GM18519 (cell line): ENCODE data around the gene CTCF.
"Not testable (repeated sequence)": the region's sequence is repeated elsewhere in the genome, so short reads cannot be mapped to it uniquely, and the experiment has no call there.

Experiments used
- ATAC-seq: cut with Tn5 transposase; IDR thresholded peaks from one replicate; pipeline ENCODE4 v1.9.1; 2021; ENCODE audit warnings: mild to moderate bottlenecking, moderate library complexity; ENCODE audit not compliant: unreplicated experiment, low FRiP score

CTCF gene, protein sequence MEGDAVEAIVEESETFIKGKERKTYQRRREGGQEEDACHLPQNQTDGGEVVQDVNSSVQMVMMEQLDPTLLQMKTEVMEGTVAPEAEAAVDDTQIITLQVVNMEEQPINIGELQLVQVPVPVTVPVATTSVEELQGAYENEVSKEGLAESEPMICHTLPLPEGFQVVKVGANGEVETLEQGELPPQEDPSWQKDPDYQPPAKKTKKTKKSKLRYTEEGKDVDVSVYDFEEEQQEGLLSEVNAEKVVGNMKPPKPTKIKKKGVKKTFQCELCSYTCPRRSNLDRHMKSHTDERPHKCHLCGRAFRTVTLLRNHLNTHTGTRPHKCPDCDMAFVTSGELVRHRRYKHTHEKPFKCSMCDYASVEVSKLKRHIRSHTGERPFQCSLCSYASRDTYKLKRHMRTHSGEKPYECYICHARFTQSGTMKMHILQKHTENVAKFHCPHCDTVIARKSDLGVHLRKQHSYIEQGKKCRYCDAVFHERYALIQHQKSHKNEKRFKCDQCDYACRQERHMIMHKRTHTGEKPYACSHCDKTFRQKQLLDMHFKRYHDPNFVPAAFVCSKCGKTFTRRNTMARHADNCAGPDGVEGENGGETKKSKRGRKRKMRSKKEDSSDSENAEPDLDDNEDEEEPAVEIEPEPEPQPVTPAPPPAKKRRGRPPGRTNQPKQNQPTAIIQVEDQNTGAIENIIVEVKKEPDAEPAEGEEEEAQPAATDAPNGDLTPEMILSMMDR

DNA sequence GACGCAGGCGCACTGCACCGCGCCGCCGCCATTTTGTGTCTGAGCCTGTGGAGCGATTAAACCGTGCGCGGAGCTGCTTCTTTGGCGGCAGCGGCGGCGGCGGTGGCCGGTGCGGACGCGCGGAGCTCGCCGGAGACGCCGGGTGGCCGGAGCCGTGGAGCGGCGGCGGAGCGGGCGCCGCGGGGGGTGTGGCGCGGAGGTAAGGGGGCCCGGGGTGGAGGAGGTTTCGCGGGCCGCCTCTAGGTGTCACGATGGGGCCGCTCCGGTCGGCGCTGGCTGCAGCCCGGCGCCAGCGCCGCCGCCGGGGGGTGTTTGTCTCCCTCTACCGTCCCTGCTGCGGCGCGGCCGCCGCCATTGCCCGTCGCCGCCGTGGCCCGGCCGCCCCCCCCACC is at the start of gene CTCF:
Gene CTCF, plus strand, starts transcription at position 1 of the 392 bp plus-strand sequence. CDS start 48,307 bp downstream, outside the sequence.
- peak; percentile 25 for ATAC-seq

DNA sequence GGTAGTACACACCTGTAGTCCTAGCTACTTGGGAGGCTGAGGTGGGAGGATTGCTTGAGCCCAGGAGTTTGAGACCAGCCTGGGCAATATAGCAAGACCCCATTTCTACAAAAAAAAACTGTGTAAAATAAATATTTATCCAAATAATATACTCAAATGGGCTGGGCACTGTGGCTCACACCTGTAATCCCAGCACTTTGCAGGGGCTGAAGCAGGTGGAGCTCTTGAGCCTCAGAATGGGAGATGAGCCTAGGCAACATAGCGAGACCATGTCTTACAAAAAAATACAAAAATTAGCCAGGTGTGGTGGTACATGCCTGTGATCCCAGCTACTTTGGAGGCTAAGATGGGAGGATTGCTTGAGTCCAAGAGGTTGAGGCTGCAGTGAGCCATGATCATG is 48.4 kb upstream of the CTCF start:
- ATAC-seq: not testable (repeated sequence)

DNA sequence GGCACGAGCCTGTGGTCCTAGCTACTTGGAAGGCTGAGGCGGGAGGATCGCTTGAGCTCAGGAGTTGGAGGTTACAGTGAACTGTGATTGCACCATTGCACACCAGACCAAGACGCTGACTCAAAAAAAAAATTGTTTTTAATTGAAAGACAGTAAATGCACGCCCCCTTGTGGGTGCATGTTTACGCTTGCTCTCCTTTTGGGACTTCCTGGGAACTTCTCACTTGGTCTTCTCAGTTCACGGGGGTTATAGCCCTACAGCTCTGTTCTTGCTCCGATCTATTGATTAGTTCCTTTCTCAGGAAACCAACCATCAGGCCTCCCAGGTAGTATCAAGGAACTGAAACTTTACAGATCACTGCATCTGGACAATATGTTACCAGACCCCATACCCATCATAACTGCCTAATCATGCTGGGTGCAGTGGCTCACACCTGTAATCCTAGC is 47.9 kb upstream of the CTCF start:
- peak; percentile 46 for ATAC-seq

DNA sequence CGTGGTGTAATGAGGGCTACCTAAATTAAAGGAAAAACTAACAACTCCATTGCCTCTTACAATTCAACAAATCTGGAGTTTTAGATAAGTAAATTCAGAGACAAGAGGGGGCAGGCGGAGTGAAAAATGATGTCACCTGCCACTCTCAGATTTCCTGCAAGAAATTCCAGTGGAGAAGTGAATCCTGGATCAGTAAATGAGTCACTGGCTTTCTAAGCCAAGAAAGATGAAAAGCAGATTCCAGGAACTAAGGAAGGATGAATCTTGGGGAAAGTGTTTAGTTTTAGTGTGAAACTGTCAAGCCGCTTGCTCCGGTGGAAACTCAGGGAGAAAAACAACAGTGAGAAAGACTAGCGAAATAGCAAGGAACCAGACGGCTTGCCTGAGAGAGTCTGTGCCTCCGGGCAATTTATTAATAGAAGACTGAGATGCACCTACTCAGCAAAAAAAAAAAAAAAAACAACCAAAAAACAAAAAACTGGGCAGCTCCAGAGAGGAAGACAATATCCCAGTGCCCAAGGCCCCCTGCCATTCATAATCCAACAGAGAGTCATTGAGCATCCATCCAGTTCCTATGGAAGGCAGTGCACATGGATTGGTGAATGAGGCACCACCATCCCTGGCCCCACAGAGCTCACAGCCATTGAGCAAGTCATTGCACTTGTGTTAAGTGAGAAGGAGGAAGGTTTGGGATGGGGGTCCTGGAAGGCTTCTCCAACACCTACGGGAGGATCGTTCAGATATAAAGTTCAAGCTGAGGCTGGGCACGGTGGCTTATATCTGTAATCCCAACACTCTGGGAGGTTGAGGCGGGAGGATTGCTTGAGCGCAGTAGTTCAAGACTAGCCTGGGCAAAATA is 45.8 kb upstream of the CTCF start:
- ATAC-seq: no peak

DNA sequence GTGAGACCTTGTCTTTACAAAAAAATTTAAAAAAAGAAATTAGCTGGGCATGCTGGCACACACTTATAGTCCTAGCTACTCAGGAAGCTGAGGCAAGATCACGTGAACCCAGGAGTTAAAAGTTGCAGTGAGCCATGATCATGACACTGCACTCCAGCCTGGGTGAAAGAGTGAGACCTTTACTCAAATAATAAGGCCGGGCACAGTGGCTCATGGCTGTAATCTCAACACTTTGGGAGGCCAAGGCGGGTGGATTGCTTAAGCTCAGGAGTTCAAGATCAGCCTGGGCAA is 45.2 kb upstream of the CTCF start:
- no peak for ATAC-seq

DNA sequence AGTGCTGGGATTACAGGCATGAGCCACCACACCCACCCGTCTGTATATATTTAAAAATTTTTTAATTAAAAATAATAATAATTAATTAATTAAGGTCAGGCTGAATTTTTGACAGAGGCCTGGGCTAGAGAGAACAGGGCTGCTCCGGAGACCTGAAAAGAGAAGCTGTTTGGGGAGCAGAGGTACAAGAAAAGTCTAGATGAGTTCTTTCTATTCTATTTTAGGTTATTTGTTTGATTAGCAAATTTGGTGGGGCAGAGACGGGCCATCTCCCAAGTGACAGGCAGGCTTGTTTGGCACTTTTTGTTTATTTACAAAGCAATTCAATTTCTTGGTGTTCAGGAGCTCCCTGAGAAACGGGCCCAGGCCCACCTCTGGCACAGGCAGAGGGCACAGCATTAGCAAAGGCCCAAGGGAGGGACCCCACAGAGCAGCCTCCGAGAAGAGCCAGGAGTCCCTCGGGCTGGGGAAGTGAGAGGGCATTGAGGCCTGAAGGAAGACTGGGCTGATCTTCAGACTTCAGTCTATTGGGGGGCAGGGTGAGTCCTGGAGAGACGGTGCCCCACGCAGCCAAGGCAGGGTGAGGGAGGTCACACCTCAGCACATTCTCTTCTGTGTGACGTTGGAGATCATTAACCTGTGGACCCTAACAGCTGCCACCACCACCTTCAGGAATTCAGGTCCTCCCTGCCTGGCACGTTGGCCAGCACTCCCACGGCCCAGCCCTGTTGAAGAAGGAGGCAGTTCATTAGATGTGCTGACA is 44.5 kb upstream of the CTCF start:
- ATAC-seq: no peak

DNA sequence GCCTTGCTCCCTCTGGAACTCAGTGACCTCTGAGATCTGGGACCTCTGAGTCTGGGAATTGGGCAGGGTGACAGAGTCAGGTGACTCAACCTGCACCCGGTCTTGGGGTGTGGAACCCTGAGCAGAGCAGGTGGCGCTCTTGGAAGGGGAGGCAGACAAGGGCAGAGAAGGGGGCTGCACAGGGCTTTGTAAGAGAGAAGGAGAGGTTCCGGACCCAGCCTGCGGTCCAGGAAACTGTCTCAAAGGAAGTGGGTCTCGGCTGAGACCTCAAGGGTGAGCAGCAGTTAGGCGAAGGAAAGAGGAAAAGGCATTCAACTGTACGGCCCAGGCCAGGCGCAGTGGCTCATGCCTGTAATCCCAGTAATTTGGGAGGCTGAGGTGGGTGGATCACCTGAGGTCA is 43.6 kb upstream of the CTCF start:
- ATAC-seq: no peak

DNA sequence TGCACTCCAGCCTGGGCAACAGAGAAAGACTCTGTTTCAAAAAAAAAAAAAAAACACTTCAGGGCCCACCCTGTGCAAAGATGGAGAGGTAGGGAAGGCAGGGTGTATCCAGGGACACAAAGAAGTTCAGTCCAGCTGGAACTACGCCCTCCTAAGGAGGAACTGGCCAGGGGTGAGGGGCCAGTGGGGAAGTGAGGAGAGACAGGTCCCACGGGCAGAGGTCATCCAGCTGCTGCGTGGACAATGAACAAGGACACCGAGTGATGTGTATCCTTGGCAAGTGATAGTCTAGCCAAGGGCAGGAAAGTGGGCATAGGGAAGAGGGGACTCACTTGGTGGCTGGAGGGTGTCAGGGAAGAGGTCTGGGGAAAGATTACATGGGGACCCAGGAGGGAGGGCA is 43.1 kb upstream of the CTCF start:
- no peak for ATAC-seq

DNA sequence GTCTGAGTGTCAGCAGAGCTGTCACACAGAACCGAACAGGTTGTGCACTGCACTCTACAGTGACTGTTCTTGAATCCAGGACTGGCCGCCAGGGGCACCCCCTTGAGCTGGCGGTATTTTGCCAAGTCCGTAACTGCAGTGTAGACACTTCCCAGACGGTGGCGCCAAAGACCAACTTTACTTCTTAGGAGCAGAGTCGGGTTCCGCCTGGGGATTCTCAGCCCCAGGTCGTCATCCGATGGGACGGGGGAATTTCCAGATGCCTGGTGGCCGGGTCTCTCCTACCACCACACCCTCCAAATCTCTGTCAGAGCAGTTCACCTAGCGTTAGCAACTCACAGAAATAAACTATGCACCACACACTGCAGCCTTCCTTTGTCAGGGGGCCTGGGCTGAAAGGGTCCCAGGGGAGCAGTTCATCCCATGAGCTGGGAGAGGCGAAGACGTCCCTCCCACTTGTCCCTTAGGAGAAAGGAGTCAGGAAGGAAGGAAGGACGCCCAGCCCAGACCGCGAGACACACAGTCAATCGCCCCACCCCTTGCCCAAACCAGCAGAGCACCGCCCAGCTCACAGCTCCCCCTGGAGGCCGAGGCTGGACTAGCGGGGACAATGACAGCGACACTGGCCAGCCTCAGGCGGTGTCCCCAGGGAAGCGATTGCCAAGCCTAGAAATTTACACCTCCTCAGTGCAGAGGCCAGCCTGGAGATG is 41.1 kb upstream of the CTCF start:
- no peak for ATAC-seq

DNA sequence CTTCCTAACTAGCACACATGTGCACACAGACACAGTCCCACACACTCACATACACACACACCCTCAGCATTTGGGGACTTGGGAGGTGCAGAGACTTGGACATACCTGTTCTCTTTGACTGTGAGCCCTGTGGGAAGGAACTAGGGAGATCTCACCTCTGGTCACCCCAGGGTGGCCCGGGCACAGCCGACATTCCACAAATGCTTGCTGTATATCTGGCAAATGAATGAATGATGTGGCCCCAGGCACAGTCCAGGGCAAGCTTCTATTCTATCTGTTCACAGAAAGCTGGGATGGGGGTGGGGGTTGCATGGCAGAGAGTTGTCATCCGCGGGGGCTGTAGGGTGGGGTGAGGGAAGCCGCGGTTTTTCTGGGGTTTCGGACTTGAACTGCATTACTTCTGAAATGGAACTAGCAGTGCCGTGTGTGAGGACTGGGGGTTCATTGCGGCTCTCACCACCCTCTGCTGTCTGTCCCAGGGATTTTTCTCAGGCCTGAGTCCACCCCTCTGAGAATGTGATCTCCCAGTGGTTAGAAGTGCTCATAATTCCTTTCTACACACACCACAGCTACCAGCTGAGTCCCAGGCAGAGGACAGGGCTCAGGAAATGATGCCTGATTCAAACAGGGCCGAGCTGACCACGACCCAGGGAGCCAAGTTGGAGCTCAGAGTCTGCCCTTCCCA is 37.0 kb upstream of the CTCF start:
- ATAC-seq: no peak

DNA sequence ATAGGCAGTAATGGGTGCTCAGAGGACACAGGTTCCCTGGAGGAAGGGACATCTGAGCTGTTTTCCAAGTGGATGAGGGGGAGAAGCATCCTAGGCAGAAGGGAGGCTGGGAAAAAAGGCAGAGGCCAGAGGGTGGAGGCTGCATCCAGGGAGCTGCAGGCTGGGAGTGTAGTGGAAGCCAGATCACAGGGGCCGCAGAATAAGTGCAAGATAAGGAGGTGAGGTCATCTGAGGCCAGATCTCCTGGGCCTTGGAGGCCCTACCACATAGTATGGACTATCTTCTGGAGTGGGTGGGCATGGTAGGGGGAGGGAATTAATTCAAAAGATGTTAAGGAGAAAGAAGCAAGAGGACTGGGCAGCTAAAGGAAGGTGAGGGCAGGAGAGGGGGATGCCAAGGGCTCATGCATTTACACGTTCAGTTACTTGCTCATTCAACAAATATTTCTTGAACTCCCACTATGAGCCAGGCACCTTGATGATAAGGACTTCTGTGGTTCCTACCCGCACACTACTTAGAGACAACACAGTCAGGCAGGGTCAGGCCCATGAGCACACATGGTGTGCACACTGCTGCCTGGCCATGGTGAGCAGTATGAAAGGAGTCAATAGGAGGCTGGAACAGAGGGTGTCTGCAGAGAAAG is 36.1 kb upstream of the CTCF start:
- no peak for ATAC-seq

DNA sequence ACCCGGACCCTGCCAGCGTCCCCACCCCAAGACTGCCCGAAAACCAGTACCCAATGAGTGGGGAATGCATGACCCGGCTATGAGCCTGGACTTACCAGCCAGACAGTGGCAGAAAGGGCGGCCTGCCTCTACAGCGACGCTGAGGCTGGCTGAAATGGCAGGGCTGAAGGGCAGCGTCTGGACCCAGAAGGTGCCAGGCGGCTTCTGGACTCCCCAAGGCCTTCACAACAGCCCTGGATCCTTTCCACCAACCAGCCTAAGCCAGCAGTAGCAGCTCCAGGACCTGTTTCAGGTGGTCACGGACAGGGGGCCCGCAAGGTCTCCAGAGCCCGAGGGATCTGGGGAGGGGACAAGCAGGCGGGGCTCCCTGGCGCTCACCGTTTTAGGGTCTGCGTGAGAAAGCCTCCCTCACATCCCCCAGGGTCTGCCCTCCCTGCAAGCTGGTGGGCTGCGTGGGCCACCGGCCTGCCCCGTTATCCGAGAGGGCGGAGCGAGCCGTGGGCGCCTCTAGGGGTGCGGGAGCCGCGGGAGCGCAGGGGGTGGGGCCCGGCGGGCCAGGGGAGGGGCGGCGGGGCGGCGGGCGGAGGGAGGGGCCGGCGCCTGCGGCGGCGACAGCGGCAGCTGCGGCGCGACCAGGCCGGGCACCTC is 34.0 kb upstream of the CTCF start, which contains the start of gene RIPOR1:
Gene RIPOR1, plus strand, starts transcription at position 608 of the 648 bp plus-strand sequence. CDS start 9,618 bp downstream, outside the sequence.
- no peak for ATAC-seq

DNA sequence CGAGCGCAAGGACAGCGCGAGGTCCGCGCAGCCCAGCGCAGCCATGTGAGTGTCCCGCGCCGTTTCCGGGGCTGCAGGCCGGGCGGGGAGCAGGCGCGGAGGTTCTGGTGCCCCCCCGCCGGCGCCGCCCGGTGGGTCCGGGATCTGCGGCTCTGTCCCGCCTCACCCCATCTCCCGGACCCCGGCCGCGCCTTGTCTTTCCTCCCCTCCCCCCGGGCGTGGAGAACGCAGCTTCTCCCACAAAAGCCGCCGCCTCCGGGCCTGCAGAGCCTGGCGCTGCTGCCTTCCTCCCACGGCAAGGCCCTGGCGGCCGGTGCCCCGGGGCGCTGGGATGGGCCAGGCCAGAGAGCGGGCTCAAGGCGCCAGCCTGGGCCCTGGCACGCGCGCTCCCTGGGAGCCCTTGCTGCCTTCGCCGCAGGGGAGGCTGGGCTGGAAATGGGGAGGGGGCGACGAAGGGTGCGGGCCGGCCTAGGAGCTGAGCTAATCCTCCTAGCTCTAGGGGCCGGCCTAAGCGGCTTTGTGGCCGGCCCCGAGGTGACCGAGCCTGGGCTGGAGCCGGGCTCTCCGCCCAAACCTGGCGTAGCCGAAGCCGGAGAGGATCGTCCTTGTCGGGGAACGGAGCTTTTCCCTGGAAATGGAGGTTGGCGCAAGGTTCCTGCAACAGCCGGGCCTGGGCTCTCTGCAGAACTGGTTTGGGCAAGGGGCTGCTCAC is 33.3 kb upstream of the CTCF start:
- no peak for ATAC-seq

DNA sequence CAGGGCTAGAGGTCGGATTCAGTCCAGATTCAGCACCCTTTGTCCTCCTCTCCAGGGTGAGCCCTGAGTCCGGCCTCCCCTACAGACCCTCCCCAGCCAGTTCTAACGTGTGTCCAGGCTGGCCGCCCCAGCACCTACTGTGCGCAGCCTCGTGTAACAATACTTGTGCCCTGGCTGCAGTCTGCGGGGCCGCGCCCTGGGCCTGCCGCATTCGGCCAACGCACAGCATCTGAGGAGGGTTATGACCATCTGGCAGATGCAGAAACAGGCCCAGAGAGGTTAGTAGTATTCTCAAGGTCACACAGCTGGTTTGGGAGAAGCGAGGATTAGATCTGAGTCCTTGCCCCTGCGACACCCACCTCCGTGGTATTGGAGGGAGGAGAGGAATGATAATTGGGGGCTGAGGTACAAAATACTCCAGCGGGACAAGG is 32.7 kb upstream of the CTCF start:
- ATAC-seq: no peak

DNA sequence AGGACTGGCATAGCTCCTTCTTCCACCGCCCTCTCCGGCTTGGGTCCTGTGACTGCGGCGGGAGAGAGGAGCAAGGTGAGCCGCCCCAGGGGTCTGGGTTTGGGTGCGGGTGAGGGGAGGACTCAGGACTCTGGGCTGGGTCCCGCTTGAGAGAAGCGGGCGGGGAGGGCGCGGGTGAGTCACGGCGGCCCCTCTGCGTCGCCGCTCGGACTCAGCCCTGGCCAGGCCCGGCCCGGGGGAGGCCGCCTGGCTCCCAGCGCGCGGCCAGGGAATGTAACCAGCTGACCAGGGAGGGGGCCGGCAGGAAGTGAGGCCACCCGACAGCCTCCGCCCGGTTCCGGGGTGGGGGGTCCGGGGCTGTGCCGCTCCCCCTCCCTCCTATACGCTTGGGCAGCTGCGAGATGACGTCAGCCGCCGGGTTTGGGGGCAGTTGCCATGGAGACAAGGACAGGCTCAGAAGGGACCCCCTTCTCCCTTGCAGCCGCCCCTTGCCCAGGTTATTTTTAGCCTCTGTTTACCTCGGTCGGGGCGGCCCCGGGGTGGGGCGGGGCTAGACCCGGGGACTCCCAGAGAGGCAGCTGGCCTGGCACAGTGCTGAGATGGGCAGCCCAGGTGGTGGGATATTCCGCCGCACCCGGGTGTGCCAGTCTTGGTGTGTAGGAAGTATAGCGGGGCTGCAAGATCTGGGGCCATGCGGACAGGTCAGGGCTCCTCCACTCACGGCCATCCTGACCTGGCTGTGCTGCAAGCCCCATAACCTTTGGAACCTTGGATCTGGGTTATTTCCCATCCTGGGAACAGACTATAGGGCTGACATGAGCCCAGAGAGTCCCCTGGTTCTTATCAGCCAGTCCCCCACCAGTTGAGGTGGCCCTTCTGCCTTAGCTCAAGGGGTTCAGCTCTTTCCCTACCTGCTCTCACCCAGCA is 32.0 kb upstream of the CTCF start:
- no peak for ATAC-seq

DNA sequence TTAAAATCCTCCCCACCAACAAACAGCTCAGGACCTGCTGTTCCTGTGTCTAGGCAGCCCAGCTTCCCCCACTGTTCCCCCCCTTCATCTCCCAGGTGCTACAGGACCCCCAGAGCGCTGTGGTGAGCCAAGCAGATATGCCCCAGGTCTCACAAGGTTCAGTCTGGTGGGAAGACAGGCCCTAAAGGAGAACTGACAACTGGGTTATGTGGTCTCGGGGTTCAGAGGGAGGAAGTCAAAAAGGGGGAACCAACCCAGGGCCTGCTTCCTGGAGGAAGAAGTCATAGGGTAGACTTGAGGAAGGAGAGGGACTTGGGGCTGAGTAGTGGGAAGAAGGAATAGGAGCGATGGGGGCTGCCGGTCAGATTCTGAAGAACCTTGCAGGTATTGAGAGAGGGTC is 31.1 kb upstream of the CTCF start:
- ATAC-seq: no peak
